Hypothalamus (tissue), 51 donors: ENCODE data around the gene DIPK1B.

Source experiments
- DNase-seq, 51 donors: peaks; one replicate each; lab custom pipeline; 2025; lab: John Stamatoyannopoulos, UW

DIPK1B gene

GRCh38 chr9:136672431-136673087 is 39.8 kb upstream of the DIPK1B start:
- no peak for DNase-seq

GRCh38 chr9:136673088-136673974 is 39.0 kb upstream of the DIPK1B start:
- no peak for DNase-seq

GRCh38 chr9:136673975-136674785 is 38.2 kb upstream of the DIPK1B start:
- DNase-seq = no peak

- no peak for DNase-seq
These were observed 37.5 kb upstream of the DIPK1B start for GRCh38 chr9:136674786-136675349.

GRCh38 chr9:136675477-136676296 is 36.7 kb upstream of the DIPK1B start:
- DNase-seq = no peak

- no peak for DNase-seq
These were observed 36.0 kb upstream of the DIPK1B start for GRCh38 chr9:136676297-136676794.

GRCh38 chr9:136676920-136677686 is 35.3 kb upstream of the DIPK1B start:
- no peak for DNase-seq

- no peak for DNase-seq
These were observed 34.3 kb upstream of the DIPK1B start for GRCh38 chr9:136678034-136678433.

- no peak for DNase-seq
These were observed 33.7 kb upstream of the DIPK1B start for GRCh38 chr9:136678624-136679023.

GRCh38 chr9:136679431-136679941 is 32.9 kb upstream of the DIPK1B start:
- DNase-seq = peak in 10 of 51 donors; percentile 8 to 41 (median 16)

GRCh38 chr9:136681029-136681428 is 31.3 kb upstream of the DIPK1B start:
- DNase-seq = no peak

- DNase-seq = no peak
These were observed 30.2 kb upstream of the DIPK1B start for GRCh38 chr9:136681945-136682699.

- no peak for DNase-seq
These were observed 29.7 kb upstream of the DIPK1B start for GRCh38 chr9:136682710-136683109.

GRCh38 chr9:136683173-136683745 is 29.1 kb upstream of the DIPK1B start:
- DNase-seq = no peak

GRCh38 chr9:136683755-136684154 is 28.6 kb upstream of the DIPK1B start:
- DNase-seq = no peak

GRCh38 chr9:136684339-136684738 is 28.0 kb upstream of the DIPK1B start:
- DNase-seq = no peak

GRCh38 chr9:136684799-136685198 is 27.6 kb upstream of the DIPK1B start:
- no peak for DNase-seq

GRCh38 chr9:136685216-136685615 is 27.2 kb upstream of the DIPK1B start:
- DNase-seq = no peak
